ENCODE data around the gene XYLT1.

DNA sequence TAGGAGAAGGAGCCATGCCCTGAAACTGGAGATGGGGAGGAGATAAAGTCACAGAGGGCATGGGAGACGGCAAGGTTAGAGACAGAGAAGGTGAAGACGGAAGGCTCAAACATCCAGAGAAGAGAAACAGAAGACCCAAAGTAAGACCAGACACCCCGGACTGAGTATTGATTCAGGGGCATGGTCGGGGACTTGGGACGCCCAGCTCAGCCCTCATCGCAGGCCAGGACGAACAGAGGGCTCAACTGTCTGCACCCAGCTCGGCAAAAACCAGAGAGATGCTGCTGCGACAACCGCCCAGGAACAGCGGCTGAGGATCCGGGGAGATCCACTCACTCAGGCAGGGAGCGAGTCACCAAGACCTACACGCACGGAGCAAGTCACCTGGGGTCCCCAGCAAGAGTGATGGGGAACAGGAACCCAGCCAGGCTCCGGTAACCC is 999 bp downstream of the XYLT1 start:
- TF ChIP-seq EZH2 (IDR thresholded peaks at IDR 0.05; ENCODE audit: low read length) (no peak), CTCF (optimal IDR thresholded peaks at IDR 0.05 in 1 of 3, IDR thresholded peaks at IDR 0.05 in 1 of 3, conservative IDR thresholded peaks at IDR 0.05 in 1 of 3; ENCODE audit: extremely low read depth in 1 of 3, insufficient read depth in 2 of 3, low read length in 3 of 3) (no peak)
